OCI-LY7 (cell line): ENCODE data around the gene PNCK.

Source experiments
- CTCF ChIP-seq: fragments of 200-600 bp; sonication (generic); conservative IDR thresholded peaks from 2 replicates; pipeline ENCODE4 v1.5.1; 2014; ENCODE audit warnings: mild to moderate bottlenecking, antibody characterized with exemption, low read length, moderate library complexity, mixed read lengths
- EZH2phosphoT487 ChIP-seq: fragments of 200-600 bp; sonication (generic); IDR thresholded peaks from 2 replicates; pipeline ENCODE4 v1.6.1; 2018; ENCODE audit warnings: low read depth, borderline replicate concordance, mild to moderate bottlenecking, mixed run types, antibody characterized with exemption, low read length, moderate library complexity, mixed read lengths

- TF ChIP-seq CTCF (no peak), EZH2phosphoT487 (no peak)
Observed at GRCh38 chrX:153648358-153649177, 25.0 kb downstream of the PNCK start.
